GM20000 (cell line): ENCODE data around the gene L3MBTL3.

Source experiments
- DNase-seq: peaks from one replicate; pipeline ENCODE4 v3.0.0; 2012; ENCODE audit warnings: low spot score
- CTCF ChIP-seq: IDR thresholded peaks from 2 replicates; pipeline ENCODE4 v1.5.1; 2012; ENCODE audit warnings: mild to moderate bottlenecking, control low read depth; ENCODE audit errors: extremely low read depth, missing control alignments

Gene L3MBTL3

DNA sequence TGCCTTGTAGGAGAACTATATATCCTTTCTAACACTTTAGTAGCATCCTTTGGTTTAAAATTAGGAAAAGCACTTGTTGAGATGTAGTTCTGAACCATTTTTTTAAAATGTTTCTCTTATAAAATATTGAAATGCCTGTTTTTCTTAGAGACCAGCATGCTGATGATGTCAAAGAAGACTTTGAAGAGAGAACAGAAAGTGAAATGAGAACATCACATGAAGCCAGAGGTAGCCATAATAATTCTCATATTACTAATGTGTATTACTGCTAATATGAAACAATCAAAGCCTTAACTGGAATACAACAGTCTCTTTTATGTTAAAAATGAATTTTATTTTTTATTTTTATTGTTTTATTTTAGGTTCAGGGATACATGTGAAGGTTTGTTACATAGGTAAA, 102.3 kb downstream of the L3MBTL3 start:
- no peak for TF ChIP-seq CTCF
- no peak for DNase-seq

- TF ChIP-seq CTCF: no peak
- no peak for DNase-seq
Observed at GRCh38 chr6:130122243-130122642, 103.9 kb downstream of the L3MBTL3 start.

DNA sequence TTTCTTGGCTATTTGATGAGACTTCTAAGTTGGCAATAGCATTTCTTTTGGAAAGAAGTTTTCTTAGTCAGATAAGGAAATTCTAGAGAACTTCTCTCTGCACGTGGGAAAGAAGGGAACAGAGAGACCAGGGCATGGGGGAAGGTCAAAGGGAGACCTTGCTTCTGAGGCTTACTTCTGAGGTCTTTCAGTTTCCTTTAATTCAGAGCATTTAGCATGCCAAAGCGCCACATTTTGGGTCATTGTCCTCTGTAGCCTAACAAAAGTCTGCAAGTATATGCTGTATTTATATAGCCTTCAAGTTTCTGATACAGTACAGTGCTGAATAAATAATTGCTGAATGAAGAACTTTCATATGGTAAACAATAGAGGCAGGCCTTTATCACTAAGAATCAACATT, 108.8 kb downstream of the L3MBTL3 start:
- no peak for DNase-seq
- TF ChIP-seq CTCF: no peak

GRCh38 chr6:130128326-130128725, 109.9 kb downstream of the L3MBTL3 start:
- TF ChIP-seq CTCF: no peak
- DNase-seq: no peak

- no peak for TF ChIP-seq CTCF
- DNase-seq: no peak
Observed at GRCh38 chr6:130129762-130130246, 111.4 kb downstream of the L3MBTL3 start.

DNA sequence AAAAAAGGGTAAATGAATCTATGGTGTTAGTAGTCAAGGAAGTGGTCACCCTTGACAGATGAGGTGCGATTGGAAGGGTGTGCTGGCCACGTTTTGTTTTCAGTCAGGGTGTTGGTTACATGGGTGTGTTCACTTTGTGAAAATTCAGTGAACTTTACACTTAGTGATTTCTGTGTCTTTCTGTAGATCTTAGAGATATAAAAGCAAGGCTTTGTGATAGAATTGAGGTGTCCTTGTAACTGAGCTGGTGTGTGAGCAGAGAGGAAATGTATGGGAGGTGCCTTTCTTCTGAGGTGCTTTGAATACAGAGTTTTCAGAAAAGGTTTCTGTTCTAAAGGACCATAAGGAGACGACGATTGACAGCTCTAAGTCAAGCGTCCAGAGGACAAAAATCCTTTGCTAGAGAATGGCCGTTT, 113.9 kb downstream of the L3MBTL3 start:
- TF ChIP-seq CTCF: no peak
- peak; percentile 26 for DNase-seq

DNA sequence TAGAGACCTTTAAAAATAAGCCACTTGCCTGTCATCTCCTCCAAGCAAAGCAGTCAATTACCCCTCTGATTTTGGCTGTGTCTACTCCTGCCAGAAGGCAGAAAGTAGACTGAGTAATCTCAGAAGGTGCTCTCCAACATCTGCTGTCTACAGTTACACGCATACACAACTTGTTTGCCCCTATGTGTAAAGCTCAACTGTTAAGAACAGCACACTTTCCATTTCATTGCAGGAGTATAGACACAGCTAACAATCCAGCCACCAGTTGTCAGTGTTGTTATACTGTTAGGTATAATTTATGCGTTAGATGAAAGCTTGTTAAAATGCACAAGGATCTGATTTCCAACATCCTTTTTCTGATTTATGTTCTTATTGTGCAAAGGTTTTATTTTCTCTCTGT, 116.2 kb downstream of the L3MBTL3 start:
- TF ChIP-seq CTCF: no peak
- no peak for DNase-seq
